Measurements from ENCODE around the gene GRAMD2B. TPM values are rescaled to one million over a fixed set of nuclear protein-coding genes. Genes with fewer than 3 reads are reported as not detected.

GRAMD2B gene
- total RNA-seq, 2 experiments from 2014 or later, result 7.2 to 9.4 TPM

GRCh38 chr5:126538579-126538978, 115.4 kb downstream of the GRAMD2B start:
- no peak for TF ChIP-seq CTCF (IDR thresholded peaks at IDR 0.05)

GRCh38 chr5:126540631-126541030, 117.4 kb downstream of the GRAMD2B start:
- H3K27ac Mint-ChIP-seq, result no peak overlapping the region

More at GRCh38 chr5:126538579-126538978, 115.4 kb downstream of the GRAMD2B start:
- H3K27me3 Mint-ChIP-seq, result no peaks in the 10 kb centered on the region
- ATAC-seq (ENCODE audit: poor library complexity) (no peak), DNase-seq (no peak)
- POLR2A ChIA-PET, result no interaction called here
- intact Hi-C loops (cut with DNase I, micrococcal nuclease), result loop anchor here (1.0 to 2.0 kb wide), 5 partner anchors 30 to 199 kb away; partner anchors contain the start of gene PHAX (in 1 of the 2)
- no peaks in the 10 kb centered on the region for H3K36me3 Mint-ChIP-seq (ENCODE audit: low read depth)
- H3K9me3 Mint-ChIP-seq, result no peaks in the 10 kb centered on the region
- no peaks in the 10 kb centered on the region for H3K4me1 ChIP-seq (ENCODE audit: insufficient read depth, low read length)
- H3K4me3 Mint-ChIP-seq, result no peak overlapping the region
- peaks cover 5% of the 10 kb centered on the region for H3K4me1 Mint-ChIP-seq (ENCODE audit: low read depth)
- H3K36me3 ChIP-seq (ENCODE audit: insufficient read depth, low read length), result no peaks in the 10 kb centered on the region
- H3K27ac Mint-ChIP-seq, result no peak overlapping the region
- H3K27me3 ChIP-seq (ENCODE audit: control insufficient read depth in 1 of 2, insufficient read depth in 2 of 2, low read length in 2 of 2), result no peaks in the 10 kb centered on the region
- no peaks in the 10 kb centered on the region for H3K9me3 ChIP-seq (ENCODE audit: control insufficient read depth in 1 of 2, insufficient read depth in 1 of 2, low read length in 2 of 2)
- CTCF ChIA-PET, result interaction anchor here (0.6 to 1.8 kb wide), 3 partner anchors 8 to 200 kb away, joined by 3 to 8 read pairs (median 4); partner anchors contain the start of gene PHAX
- H3K27ac ChIP-seq (ENCODE audit: low read depth in 1 of 2, low read length in 2 of 2), result no peak overlapping the region
- H3K4me3 ChIP-seq (ENCODE audit: low read length), result no peak overlapping the region

GRCh38 chr5:126542441-126542840, 119.2 kb downstream of the GRAMD2B start:
- H3K4me1 Mint-ChIP-seq (ENCODE audit: low read depth), result peaks cover 5% of the 10 kb centered on the region
- intact Hi-C loops (cut with DNase I, micrococcal nuclease), result loop anchor here (5.0 to 10.0 kb wide), 2 partner anchors 60 to 262 kb away; partner anchors contain the start of gene PHAX (in 1 of the 2)
- H3K4me3 ChIP-seq (ENCODE audit: low read length), result no peak overlapping the region
- no peaks in the 10 kb centered on the region for H3K4me1 ChIP-seq (ENCODE audit: insufficient read depth, low read length)
- POLR2A ChIA-PET, result no interaction called here
- CTCF ChIA-PET, result interaction anchor here (0.7 kb wide), 1 partner anchor 43 kb away, joined by 3 read pairs; no protein-coding TSS in a partner anchor
- no peak overlapping the region for H3K27ac ChIP-seq (ENCODE audit: low read depth in 1 of 2, low read length in 2 of 2)
- no peak overlapping the region for H3K27ac Mint-ChIP-seq
- H3K27me3 Mint-ChIP-seq, result no peaks in the 10 kb centered on the region
- DNase-seq (no peak), ATAC-seq (ENCODE audit: poor library complexity) (no peak)
- H3K9me3 Mint-ChIP-seq, result no peaks in the 10 kb centered on the region
- H3K36me3 ChIP-seq (ENCODE audit: insufficient read depth, low read length), result no peaks in the 10 kb centered on the region
- H3K4me3 Mint-ChIP-seq, result no peak overlapping the region
- no peaks in the 10 kb centered on the region for H3K9me3 ChIP-seq (ENCODE audit: control insufficient read depth in 1 of 2, insufficient read depth in 1 of 2, low read length in 2 of 2)
- no peak for TF ChIP-seq CTCF (IDR thresholded peaks at IDR 0.05)
- no peaks in the 10 kb centered on the region for H3K36me3 Mint-ChIP-seq (ENCODE audit: low read depth)
- H3K27me3 ChIP-seq (ENCODE audit: control insufficient read depth in 1 of 2, insufficient read depth in 2 of 2, low read length in 2 of 2), result no peaks in the 10 kb centered on the region

More at GRCh38 chr5:126540631-126541030, 117.4 kb downstream of the GRAMD2B start:
- H3K4me1 Mint-ChIP-seq (ENCODE audit: low read depth), result peaks cover 5% of the 10 kb centered on the region
- no peak overlapping the region for H3K4me3 ChIP-seq (ENCODE audit: low read length)
- H3K4me1 ChIP-seq (ENCODE audit: insufficient read depth, low read length), result no peaks in the 10 kb centered on the region
- ChIA-PET POLR2A (no interaction called here), CTCF (interaction anchor here (0.7 to 1.4 kb wide), 5 partner anchors 154 to 509 kb away, joined by 3 to 5 read pairs (median 3); no protein-coding TSS in a partner anchor)
- DNase-seq (no peak), ATAC-seq (ENCODE audit: poor library complexity) (no peak)
- no peaks in the 10 kb centered on the region for H3K9me3 Mint-ChIP-seq
- no peak for TF ChIP-seq CTCF (IDR thresholded peaks at IDR 0.05)
- H3K9me3 ChIP-seq (ENCODE audit: control insufficient read depth in 1 of 2, insufficient read depth in 1 of 2, low read length in 2 of 2), result no peaks in the 10 kb centered on the region
- no peaks in the 10 kb centered on the region for H3K36me3 ChIP-seq (ENCODE audit: insufficient read depth, low read length)
- intact Hi-C loops (cut with DNase I, micrococcal nuclease), result loop anchor here (5.0 to 10.0 kb wide), 2 partner anchors 62 to 264 kb away; partner anchors contain the start of gene PHAX (in 1 of the 2)
- H3K27ac ChIP-seq (ENCODE audit: low read depth in 1 of 2, low read length in 2 of 2), result no peak overlapping the region
- no peaks in the 10 kb centered on the region for H3K36me3 Mint-ChIP-seq (ENCODE audit: low read depth)
- H3K4me3 Mint-ChIP-seq, result no peak overlapping the region
- H3K27me3 Mint-ChIP-seq, result no peaks in the 10 kb centered on the region
- no peaks in the 10 kb centered on the region for H3K27me3 ChIP-seq (ENCODE audit: control insufficient read depth in 1 of 2, insufficient read depth in 2 of 2, low read length in 2 of 2)

Data from CD4-positive, alpha-beta T cell (primary cell).